CD4-positive, alpha-beta T cell treated with Interleukin-6 for 4 hours (primary cell): Measurements from ENCODE around the gene PCAT6.
"Not testable (repeated sequence)": the region's sequence is repeated elsewhere in the genome, so short reads cannot be mapped to it uniquely, and the experiment has no call there.

Experiments used
- DNase-seq: peaks from one replicate; pipeline ENCODE4 v3.0.0-alpha.2; 2020; ENCODE audit warnings: mixed read lengths

Gene PCAT6

DNA sequence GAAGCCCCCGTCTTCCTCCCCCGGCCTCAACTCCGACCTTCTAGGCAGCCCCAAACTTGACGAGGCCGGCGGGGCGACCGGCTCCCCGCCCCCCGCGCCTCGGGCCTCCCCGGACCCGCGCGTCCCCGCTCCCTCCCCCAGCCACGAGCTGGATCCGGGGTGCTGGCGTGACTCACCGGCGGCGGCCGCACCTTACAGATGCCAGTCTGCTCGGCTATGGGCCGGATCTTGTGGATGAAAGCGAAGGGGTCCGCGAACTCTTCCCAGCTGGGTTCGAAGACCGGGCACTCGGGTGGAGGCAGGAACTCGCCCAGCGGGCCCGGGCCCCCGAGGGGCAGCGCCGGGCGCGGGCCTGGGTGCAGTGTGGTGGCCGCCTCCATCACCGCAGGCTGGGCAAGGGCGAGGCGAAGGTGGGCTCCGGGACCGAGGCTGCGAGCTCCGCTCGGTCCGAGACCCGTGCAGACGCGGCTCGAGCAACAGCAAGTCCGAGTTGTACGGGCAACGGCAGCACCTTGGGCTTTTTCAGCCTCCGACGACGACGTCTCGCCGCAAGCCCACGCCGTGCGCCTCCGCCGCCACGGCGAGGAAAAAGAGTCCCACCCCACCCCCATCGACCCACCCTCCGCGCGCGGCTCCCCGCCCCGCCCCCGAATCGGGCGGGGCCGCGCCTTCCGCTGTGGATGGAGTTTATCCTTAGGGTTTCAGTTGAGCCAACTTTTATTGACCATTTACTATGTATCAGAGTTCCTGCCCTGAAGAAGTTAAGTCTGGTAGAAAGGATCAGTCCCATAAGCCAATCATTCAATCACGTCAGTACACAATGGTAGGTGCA, 2.6 kb upstream of the PCAT6 start, which contains the start of gene KDM5B:
KDM5B (minus strand) TSS at position 496 of the 832 bp plus-strand sequence; CDS start at position 380, 116 bp downstream.
- DNase-seq, result peak; percentile 82

DNA sequence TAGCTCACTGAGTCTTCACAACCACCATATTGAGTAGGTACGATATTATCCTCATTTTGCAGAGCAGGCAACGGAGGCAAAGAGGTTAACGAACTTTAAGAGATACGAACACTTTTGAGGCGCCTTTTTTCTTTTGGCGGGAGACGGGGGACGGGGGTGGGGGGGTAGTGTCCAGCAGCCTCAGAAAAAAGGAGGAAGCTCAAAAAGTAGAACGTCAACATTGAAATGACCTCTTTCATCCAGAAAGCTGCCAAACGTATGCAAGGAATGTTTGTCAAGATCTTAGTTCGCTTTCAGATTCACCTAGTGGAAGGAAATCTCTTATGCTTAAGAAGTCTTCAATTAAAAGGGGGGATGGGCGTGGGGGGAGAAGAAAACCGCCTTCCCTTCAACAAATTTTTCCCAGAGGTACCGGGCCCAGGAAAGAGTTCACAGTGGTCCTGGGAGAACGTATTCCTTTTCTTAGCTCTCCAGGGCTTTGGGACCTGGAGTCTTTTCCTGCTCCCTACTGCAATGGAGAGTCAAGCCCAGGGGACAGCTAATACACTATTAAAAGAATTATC, 1.1 kb upstream of the PCAT6 start:
- no peak for DNase-seq

GRCh38 chr1:202810193-202810614, 550 bp upstream of the PCAT6 start:
- no peak for DNase-seq

DNA sequence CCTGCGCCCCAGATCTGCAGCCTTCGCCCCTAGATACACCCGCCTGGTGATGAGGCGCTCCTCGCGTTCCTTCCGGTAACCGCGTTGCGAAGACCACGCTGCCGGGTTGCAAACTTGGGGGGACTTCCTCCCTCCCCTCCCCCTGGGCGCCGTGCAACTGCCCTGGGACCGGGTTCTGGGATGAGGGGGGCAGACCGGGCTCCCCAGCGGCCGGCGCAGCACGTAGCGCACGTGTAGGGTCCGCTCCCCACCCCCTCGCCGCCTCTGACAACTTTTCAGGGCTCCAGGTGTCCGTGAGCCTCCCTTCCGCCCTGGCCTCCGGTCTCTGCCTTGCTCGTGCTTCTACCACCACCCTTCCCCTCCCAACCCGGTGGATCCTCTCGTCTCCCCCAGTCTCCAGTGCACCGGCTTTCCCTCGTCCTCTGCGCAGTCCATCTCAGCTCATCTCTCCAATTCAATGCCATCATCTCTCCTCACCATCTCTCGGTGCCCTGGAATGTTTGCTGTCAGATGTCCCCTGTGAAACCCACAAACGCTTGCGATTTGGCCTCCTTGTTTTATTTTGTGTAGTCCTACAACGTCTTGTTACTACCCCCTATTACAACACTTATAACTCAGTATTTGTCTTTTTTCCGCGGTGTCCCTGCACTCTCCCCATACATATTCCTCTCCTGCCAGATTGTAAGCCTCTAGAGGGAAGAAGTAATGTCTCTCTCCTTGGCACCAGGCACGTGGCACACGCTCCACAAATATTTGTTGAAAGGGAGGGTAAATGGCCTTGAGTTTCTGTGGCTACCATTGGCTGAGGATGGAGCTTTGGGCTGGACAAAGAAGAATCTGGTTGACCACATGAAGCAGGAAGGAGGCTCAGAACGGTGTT, 782 bp downstream of the PCAT6 start:
- DNase-seq, result peak; percentile 49

GRCh38 chr1:202812176-202813026, 1.6 kb downstream of the PCAT6 start:
- no peak for DNase-seq

- no peak for DNase-seq
Observed at GRCh38 chr1:202815120-202815519, 4.4 kb downstream of the PCAT6 start.

GRCh38 chr1:202818819-202819218, 8.1 kb downstream of the PCAT6 start:
- no peak for DNase-seq

DNA sequence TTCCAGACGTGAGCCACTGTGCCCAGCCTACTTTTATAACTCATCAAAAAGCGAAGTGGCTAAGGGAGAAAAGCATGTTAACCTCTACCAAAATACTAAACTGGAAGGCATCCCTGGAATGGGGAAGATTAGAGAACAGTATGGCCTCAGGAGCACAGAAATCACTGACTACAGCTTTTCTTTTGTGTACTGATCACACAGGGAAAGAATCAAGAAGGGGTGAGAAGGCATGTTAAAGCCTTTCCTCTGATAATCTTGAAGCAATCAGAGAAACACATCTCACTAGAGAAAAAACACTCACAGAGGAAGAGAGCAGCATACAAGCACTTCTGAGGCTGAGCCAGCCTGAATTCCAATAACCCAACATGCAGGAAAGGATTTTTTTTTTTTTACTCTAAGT, 10.7 kb downstream of the PCAT6 start:
- DNase-seq, result no peak

GRCh38 chr1:202825748-202826147, 15.0 kb downstream of the PCAT6 start:
- DNase-seq, result no peak

DNA sequence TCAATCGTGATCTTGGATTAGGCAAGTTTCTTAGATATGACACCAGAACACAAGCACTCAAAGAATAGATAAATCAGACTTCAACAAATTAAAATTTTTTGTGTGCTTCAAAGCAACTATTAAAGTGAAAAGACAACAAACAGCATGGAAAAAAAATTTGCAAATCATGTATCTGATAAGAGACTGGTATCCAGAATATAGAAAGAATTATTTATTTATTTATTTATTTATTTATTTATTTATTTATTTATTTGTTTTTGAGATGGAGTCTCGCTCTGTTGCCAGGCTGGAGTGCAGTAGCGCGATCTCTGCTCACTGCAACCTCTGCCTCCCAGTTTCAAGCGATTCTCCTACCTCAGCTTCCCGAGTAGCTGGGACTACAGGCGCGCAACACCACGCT, 18.5 kb downstream of the PCAT6 start:
- not testable (repeated sequence) for DNase-seq

DNA sequence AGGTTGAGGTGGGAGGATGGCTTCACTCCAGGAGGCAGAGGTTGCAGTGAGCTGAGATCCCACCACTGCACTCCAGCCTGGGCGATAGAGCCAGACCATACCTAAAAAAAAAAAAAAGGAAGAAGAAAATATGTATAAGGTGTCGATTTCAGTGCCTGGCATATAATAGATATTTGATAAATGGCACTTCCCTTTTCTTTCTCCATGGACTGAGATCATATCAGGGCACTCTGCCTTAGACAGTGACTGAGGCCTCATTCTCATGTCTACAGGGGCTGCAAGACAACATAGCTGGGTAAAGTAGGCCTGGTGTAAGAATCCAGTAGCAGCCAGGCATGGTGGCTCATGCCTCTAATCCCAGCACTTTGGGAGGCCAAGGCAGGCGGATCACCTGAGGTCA, 21.2 kb downstream of the PCAT6 start:
- DNase-seq, result no peak

DNA sequence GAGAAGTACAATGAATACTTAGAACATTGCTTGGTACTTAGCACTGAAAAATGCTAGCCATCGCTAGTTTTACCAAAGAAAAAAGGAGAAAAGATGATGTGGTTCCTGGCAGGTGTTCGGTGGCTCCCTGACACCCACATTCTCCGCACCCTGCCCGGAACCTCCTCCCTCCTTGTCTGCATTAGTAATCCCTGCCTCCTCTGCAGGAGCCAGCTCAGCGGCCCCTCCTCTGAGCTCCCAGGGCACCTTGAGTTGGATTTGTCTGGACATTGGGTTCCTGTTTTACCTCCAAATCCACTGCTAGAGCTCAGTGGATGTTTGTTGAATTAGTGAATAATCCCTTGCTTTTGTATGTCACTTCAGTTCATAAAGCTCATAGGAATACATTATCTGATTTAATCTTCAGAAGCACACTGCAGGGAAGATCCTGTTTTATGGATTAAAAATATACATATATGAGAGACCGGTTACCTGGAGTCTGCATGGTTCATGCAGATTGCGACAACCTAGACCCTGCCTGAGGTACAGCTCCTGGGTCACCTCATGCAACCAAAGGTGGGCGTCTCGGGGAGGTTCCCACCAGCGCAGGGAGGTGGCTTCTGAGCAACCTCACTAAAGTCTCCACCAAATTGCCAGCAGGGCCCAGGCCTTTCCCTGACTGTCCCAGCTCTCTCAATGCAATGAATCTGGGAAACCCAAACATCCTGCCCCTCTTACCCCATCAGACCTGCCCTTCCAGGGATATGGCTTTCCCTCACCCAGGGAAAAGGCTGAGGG, 24.2 kb downstream of the PCAT6 start:
- peak; percentile 21 for DNase-seq

DNA sequence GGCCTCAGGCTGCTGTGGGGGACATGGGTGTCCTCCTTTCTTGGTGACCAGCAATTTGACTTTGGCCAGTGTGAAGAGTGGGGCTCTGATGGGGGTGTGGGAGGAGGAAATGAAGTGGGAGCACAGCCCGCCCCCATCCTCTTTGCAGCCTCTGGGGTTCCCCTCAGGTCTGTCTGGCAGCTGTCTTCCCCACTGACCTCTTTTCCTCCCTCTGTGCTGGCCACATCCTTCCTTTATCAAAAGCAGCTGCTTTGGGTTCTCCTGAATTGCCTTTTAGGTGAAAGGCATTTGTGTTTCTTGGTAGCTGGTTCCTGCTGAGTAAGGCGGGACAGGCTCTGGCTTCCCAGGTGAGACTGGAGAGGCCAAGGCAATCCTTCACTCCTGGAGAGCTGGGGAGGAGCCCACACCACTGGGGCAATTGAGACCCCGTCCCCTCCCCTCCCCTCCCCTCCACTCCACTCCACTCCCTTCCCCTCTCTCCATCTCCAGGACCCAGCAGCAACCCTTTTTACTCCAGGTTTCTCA, 24.9 kb downstream of the PCAT6 start:
- peak; percentile 22 for DNase-seq

DNA sequence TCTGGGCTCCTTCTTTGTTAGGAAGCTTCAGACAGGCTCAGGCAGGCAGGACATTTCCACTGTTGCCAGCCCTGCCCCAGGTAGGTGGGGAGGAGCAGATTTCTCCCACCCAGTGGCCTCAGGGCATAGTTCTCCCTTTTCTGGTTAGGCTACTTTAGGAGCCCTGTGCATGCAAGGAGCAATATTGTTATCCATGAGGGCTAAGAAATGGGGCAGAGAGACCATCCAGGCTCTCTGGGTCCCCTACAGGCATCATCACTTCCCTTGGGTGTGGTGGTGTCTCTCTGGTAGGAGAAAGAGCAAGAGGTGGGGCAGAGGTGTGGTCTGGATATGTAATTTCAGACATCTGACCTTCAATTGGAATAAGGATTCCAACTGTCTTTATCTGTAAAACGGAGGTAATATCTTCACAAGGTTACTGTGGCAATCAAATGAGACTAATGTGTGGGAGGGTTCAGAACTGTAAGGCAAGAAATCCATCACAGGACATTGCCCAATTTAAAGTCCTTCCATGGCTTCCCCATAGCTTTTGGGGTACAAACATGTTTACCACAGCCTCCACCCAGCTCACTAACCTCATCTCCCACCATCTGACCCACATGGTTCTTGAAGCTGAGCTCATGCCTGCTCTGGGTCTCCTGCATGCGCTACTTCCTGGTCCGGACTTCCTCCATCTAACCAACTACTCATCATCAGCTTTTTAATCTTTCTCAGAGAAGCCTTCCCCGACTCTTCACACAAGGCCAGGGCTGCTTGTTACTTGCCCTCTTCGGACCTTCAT, 26.1 kb downstream of the PCAT6 start:
- DNase-seq, result no peak

GRCh38 chr1:202837746-202838262, 27.1 kb downstream of the PCAT6 start:
- no peak for DNase-seq

DNA sequence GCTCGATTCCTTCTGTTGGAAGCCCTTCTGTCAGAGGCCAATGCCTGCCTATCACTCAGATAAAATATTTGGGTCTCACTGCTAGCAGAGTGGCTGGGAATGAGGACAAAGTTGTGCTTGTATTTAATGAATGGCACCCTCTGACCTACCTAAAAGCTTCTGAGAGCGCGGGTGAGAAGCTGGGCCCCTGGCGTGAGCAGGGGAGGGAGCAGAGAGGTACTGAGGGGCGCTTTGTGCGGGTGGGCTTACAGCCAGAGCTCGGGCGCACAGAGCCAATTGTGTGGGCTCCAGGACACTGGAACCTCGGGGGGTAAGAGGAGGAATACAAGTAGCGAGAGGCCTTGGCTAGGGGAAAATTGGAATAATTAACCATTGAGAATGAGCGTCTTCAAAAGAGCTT, 32.3 kb downstream of the PCAT6 start:
- DNase-seq, result no peak

GRCh38 chr1:202844259-202844658, 33.5 kb downstream of the PCAT6 start:
- no peak for DNase-seq

- no peak for DNase-seq
Observed at GRCh38 chr1:202844935-202845334, 34.2 kb downstream of the PCAT6 start.

DNA sequence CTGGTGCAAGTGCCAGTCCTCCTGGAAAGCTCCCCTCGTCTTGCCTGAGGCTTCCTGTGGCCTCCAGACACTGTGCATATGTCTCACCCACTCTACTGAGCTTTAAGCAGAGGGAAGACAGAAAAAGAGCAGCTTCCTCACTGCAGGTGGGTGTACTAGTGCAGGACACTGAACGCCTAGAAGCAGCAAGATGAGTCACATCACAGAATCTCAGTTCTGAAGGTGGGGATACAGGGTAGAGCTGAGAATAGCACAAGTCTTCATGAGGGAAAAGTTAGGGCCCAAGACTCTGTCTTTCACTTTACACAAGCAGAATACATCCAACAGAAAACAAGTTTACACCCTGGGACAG, 37.4 kb downstream of the PCAT6 start:
- no peak for DNase-seq

- DNase-seq, result no peak
Observed at GRCh38 chr1:202850593-202851362, 40.0 kb downstream of the PCAT6 start.
